Activated CD8-positive, alpha-beta memory T cell treated with anti-CD3 and anti-CD28 coated beads, Interleukin-2, amount 50 U/mL, for 24 hours (primary cell): ENCODE data around the gene CELA2B.
"Not testable (repeated sequence)": the region's sequence is repeated elsewhere in the genome, so short reads cannot be mapped to it uniquely, and the experiment has no call there.

Source experiments
- DNase-seq: peaks from one replicate; pipeline ENCODE4 v3.0.0-alpha.2; 2020; ENCODE audit errors: extremely low read depth

CELA2B gene

GRCh38 chr1:15500184-15501178 is 24.6 kb downstream of the CELA2B start:
- no peak for DNase-seq

- DNase-seq, result peak; percentile 10
These were observed 25.5 kb downstream of the CELA2B start for GRCh38 chr1:15501208-15502032.

GRCh38 chr1:15504436-15504835 is 28.5 kb downstream of the CELA2B start:
- no peak for DNase-seq

GRCh38 chr1:15506831-15507230 is 30.9 kb downstream of the CELA2B start:
- no peak for DNase-seq

GRCh38 chr1:15507278-15507677 is 31.4 kb downstream of the CELA2B start:
- no peak for DNase-seq

- no peak for DNase-seq
These were observed 33.0 kb downstream of the CELA2B start for GRCh38 chr1:15508700-15509487.

- no peak for DNase-seq
These were observed 33.7 kb downstream of the CELA2B start for GRCh38 chr1:15509586-15509985.

- DNase-seq, result no peak
These were observed 34.9 kb downstream of the CELA2B start for GRCh38 chr1:15510611-15511405.

GRCh38 chr1:15513192-15513591 is 37.3 kb downstream of the CELA2B start:
- DNase-seq, result no peak

GRCh38 chr1:15513919-15514318 is 38.0 kb downstream of the CELA2B start:
- DNase-seq, result no peak

GRCh38 chr1:15514557-15514956 is 38.7 kb downstream of the CELA2B start:
- not testable (repeated sequence) for DNase-seq

- DNase-seq, result no peak
These were observed 39.2 kb downstream of the CELA2B start for GRCh38 chr1:15515022-15515663.

GRCh38 chr1:15519625-15520024 is 43.7 kb downstream of the CELA2B start:
- no peak for DNase-seq

- DNase-seq, result not testable (repeated sequence)
These were observed 45.5 kb downstream of the CELA2B start for GRCh38 chr1:15521206-15521906.

GRCh38 chr1:15522551-15522950 is 46.6 kb downstream of the CELA2B start:
- DNase-seq, result no peak

- DNase-seq, result no peak
These were observed 47.5 kb downstream of the CELA2B start for GRCh38 chr1:15523104-15524020.

GRCh38 chr1:15524021-15524282 is 48.0 kb downstream of the CELA2B start, which contains the start of gene CASP9:
TSS of gene CASP9 (minus strand) at chr1:15524215. CDS start at chr1:15524200, 15 bp downstream.
- no peak for DNase-seq

GRCh38 chr1:15524283-15525049 is 48.6 kb downstream of the CELA2B start:
- peak; percentile 99 for DNase-seq
